Natural killer cell (primary cell): ENCODE measurements around the gene ZFP14. TPM values are rescaled to one million over a fixed set of nuclear protein-coding genes. Genes with fewer than 3 reads are reported as not detected.
"Not testable (repeated sequence)": the region's sequence is repeated elsewhere in the genome, so short reads cannot be mapped to it uniquely, and the experiment has no call there.

Source experiments
- ATAC-seq, 3 donors: fragments of 150-1000 bp in 2 of 3; fragments of 200-7000 bp in 1 of 3; cut with Tn5 transposase; 1 replicate in 1 of 3; 2 replicates in 2 of 3; pipeline ENCODE4 v1.10.0; 2021; ENCODE audit warnings: mild to moderate bottlenecking in 2 of 3, moderate library complexity in 2 of 3
- DNase-seq, 2 donors: peaks; one replicate each; pipeline versions ENCODE4 v3.0.0 to v3.0.0-alpha.2; 2013 to 2021; ENCODE audit warnings: mixed read lengths in 1 of 2
- H3K27ac ChIP-seq: one replicate; pipeline ENCODE4 v1.5.1; 2013; ENCODE audit warnings: mild to moderate bottlenecking, low read length
- H3K27me3 ChIP-seq: one replicate; pipeline ENCODE4 v1.6.1; 2013; ENCODE audit warnings: low read length; ENCODE audit not compliant: control insufficient read depth, insufficient read depth
- H3K36me3 ChIP-seq: one replicate; pipeline ENCODE4 v1.6.1; 2013; ENCODE audit warnings: low read length; ENCODE audit not compliant: control insufficient read depth, insufficient read depth
- H3K4me1 ChIP-seq: one replicate; pipeline ENCODE4 v1.6.1; 2013; ENCODE audit warnings: low read length; ENCODE audit not compliant: control insufficient read depth, insufficient read depth
- H3K4me3 ChIP-seq: one replicate; pipeline ENCODE4 v1.5.1; 2013; ENCODE audit warnings: low read length
- H3K9me3 ChIP-seq: one replicate; pipeline ENCODE4 v1.6.1; 2013; ENCODE audit warnings: low read length; ENCODE audit not compliant: control insufficient read depth, insufficient read depth
- H3K27ac Mint-ChIP-seq, 2 donors: one replicate each; pipeline ENCODE4 v1.8.0; 2022; ENCODE audit warnings: mild to moderate bottlenecking in 2 of 2, mixed read lengths in 2 of 2, moderate library complexity in 1 of 2
- H3K27me3 Mint-ChIP-seq, 2 donors: one replicate each; pipeline ENCODE4 v1.8.0; 2022; ENCODE audit warnings: low read depth in 2 of 2, mixed read lengths in 2 of 2
- H3K36me3 Mint-ChIP-seq: one replicate; pipeline ENCODE4 v1.8.0; 2022; ENCODE audit warnings: mixed read lengths
- H3K4me1 Mint-ChIP-seq, 2 donors: one replicate each; pipeline ENCODE4 v1.8.0; 2022; ENCODE audit warnings: mixed read lengths in 2 of 2
- H3K4me3 Mint-ChIP-seq: one replicate; pipeline ENCODE4 v1.8.0; 2022; ENCODE audit warnings: mild to moderate bottlenecking, moderate library complexity, mixed read lengths
- H3K9me3 Mint-ChIP-seq, 2 donors: one replicate each; pipeline ENCODE4 v1.8.0; 2022; ENCODE audit warnings: mixed read lengths in 2 of 2
- CTCF ChIP-seq: fragments of 200-600 bp; IDR thresholded peaks from one replicate; pipeline ENCODE4 v1.8.0; 2022; ENCODE audit warnings: antibody characterized with exemption
- WGBS: methylation state at CpG from one replicate; pipeline ENCODE4 v1.1.7; 2013; ENCODE audit warnings: missing lambda C conversion rate; ENCODE audit not compliant: insufficient coverage; 5-methylcytosine and 5-hydroxymethylcytosine counted together
- intact Hi-C: fragments of 100-400 bp; cut with micrococcal nuclease; formaldehyde crosslinking; loops from one replicate; pipeline ENCODE4 v1.14.2; 2022
- total RNA-seq, 4 donors: library from RNA; stranded (reverse); fragments of 120-200 nt in 1 of 4; gene quantifications; one replicate each; pipeline versions ENCODE4 v1.2.3 to v1.2.4, GENCODE V29; 2013 to 2022

ZFP14 gene
- total RNA-seq, 3 donors from 2014 or later (not counting 1 experiment from before 2014, with no cell fraction given) = 7.4 to 8.2 (median 7.8) TPM

- ATAC-seq (no peak), DNase-seq (no peak)
- Histone ChIP-seq H3K36me3 (no peaks in the 10 kb centered on the region), H3K4me3 (no peak overlapping the region), H3K27me3 (no peaks in the 10 kb centered on the region), H3K4me1 (peaks cover 13% of the 10 kb centered on the region), H3K27ac (no peak overlapping the region), H3K9me3 (peaks cover 42% of the 10 kb centered on the region)
- H3K9me3 Mint-ChIP-seq = peaks cover 0 to 16% of the 10 kb centered on the region in 2 donors
- H3K36me3 Mint-ChIP-seq = peaks cover 29% of the 10 kb centered on the region
- peak overlapping the region; percentile 91 for H3K4me3 Mint-ChIP-seq
- intact Hi-C loops = no loop called here
- H3K27ac Mint-ChIP-seq = no peak overlapping the region
- no peak for TF ChIP-seq CTCF
- 98% methylated on average over 19 of the region's 19 CpGs for WGBS
- H3K27me3 Mint-ChIP-seq = no peaks in the 10 kb centered on the region
- H3K4me1 Mint-ChIP-seq = peaks cover 21% of the 10 kb centered on the region in 2 donors
These were observed 48.8 kb downstream of the ZFP14 start for GRCh38 chr19:36330216-36330615.

- H3K27me3 ChIP-seq, DNase-seq, ATAC-seq, H3K27me3 Mint-ChIP-seq, H3K36me3 ChIP-seq, H3K27ac ChIP-seq, intact Hi-C loops, H3K4me3 ChIP-seq: not testable (repeated sequence)
- Histone ChIP-seq H3K4me1 (peaks cover 13% of the 10 kb centered on the region), H3K9me3 (peaks cover 42% of the 10 kb centered on the region)
- H3K4me1 Mint-ChIP-seq = peaks cover 21% of the 10 kb centered on the region in 2 donors
- peak overlapping the region in 1 of 2 donors; percentile 63 for H3K27ac Mint-ChIP-seq
- H3K9me3 Mint-ChIP-seq = peaks cover 0 to 22% of the 10 kb centered on the region in 2 donors
- peak overlapping the region; percentile 69 for H3K4me3 Mint-ChIP-seq
- H3K36me3 Mint-ChIP-seq = peaks cover 29% of the 10 kb centered on the region
- 96% methylated on average over 16 of the region's 16 CpGs for WGBS
These were observed 49.5 kb downstream of the ZFP14 start for GRCh38 chr19:36329534-36329933.

- H3K27me3 ChIP-seq, H3K27ac Mint-ChIP-seq, intact Hi-C loops, H3K27ac ChIP-seq, H3K4me3 Mint-ChIP-seq, ATAC-seq, H3K4me3 ChIP-seq, H3K36me3 ChIP-seq, DNase-seq, H3K4me1 ChIP-seq, H3K27me3 Mint-ChIP-seq: not testable (repeated sequence)
- peaks cover 0 to 26% of the 10 kb centered on the region in 2 donors for H3K9me3 Mint-ChIP-seq
- H3K4me1 Mint-ChIP-seq = peaks cover 12 to 15% of the 10 kb centered on the region in 2 donors
- WGBS = 97% methylated on average over 10 of the region's 10 CpGs
- H3K9me3 ChIP-seq = peaks cover 35% of the 10 kb centered on the region
- peaks cover 29% of the 10 kb centered on the region for H3K36me3 Mint-ChIP-seq
These were observed 52.4 kb downstream of the ZFP14 start for GRCh38 chr19:36326649-36327048.

GRCh38 chr19:36315164-36315563 lies 63.8 kb downstream of the ZFP14 start:
- H3K4me1 Mint-ChIP-seq, H3K27me3 Mint-ChIP-seq, H3K36me3 Mint-ChIP-seq, H3K27me3 ChIP-seq, H3K27ac ChIP-seq, H3K27ac Mint-ChIP-seq, H3K4me3 ChIP-seq, intact Hi-C loops, H3K9me3 ChIP-seq, H3K9me3 Mint-ChIP-seq, H3K4me1 ChIP-seq, ATAC-seq, H3K36me3 ChIP-seq, H3K4me3 Mint-ChIP-seq, DNase-seq: not testable (repeated sequence)
- WGBS = no CpG with 5 or more reads among the region's 1 CpG

GRCh38 chr19:36314053-36314452 lies 64.9 kb downstream of the ZFP14 start:
- H3K27me3 Mint-ChIP-seq, DNase-seq, H3K9me3 Mint-ChIP-seq, H3K27ac Mint-ChIP-seq, H3K36me3 Mint-ChIP-seq, H3K27me3 ChIP-seq, H3K36me3 ChIP-seq, ATAC-seq, H3K4me3 Mint-ChIP-seq, H3K4me1 Mint-ChIP-seq, intact Hi-C loops, H3K9me3 ChIP-seq, H3K27ac ChIP-seq, H3K4me1 ChIP-seq, H3K4me3 ChIP-seq: not testable (repeated sequence)
- no CpG with 5 or more reads among the region's 5 CpGs for WGBS

GRCh38 chr19:36311098-36311760 lies 67.8 kb downstream of the ZFP14 start:
- not testable (repeated sequence) for H3K27me3 Mint-ChIP-seq, ATAC-seq
- 98% methylated on average over 9 of the region's 26 CpGs for WGBS

GRCh38 chr19:36310416-36310990 lies 68.5 kb downstream of the ZFP14 start:
- intact Hi-C loops, H3K4me3 ChIP-seq, H3K4me3 Mint-ChIP-seq, H3K4me1 Mint-ChIP-seq, H3K27ac Mint-ChIP-seq, H3K4me1 ChIP-seq, H3K27me3 Mint-ChIP-seq, H3K27ac ChIP-seq, H3K9me3 Mint-ChIP-seq, H3K36me3 Mint-ChIP-seq, H3K36me3 ChIP-seq, ATAC-seq, DNase-seq, H3K9me3 ChIP-seq, H3K27me3 ChIP-seq: not testable (repeated sequence)
- no CpG with 5 or more reads among the region's 5 CpGs for WGBS

More at GRCh38 chr19:36311098-36311760, 67.8 kb downstream of the ZFP14 start:
- H3K9me3 ChIP-seq, H3K27ac ChIP-seq, H3K4me1 ChIP-seq, H3K36me3 ChIP-seq, H3K27me3 ChIP-seq, DNase-seq, intact Hi-C loops, H3K27ac Mint-ChIP-seq, H3K36me3 Mint-ChIP-seq, H3K4me1 Mint-ChIP-seq, H3K4me3 ChIP-seq, H3K9me3 Mint-ChIP-seq, H3K4me3 Mint-ChIP-seq: not testable (repeated sequence)
